KBM-7 (cell line): ENCODE measurements around the gene ZDHHC14.
"Not testable (repeated sequence)": the region's sequence is repeated elsewhere in the genome, so short reads cannot be mapped to it uniquely, and the experiment has no call there.

ENCODE experiments used
- DNase-seq: peaks from one replicate; pipeline ENCODE4 v3.0.0-alpha.2; 2015
- in situ Hi-C: fragments of 300-500 bp; cut with MboI; formaldehyde crosslinking; loops from 2 replicates; pipeline ENCODE4 v1.14.3; 2020; ENCODE audit warnings: low sequenced_read_pairs, low pct_unique_long_range_greater_than_20kb, mixed read lengths

Gene ZDHHC14

GRCh38 chr6:157380779-157381561, at the start of gene ZDHHC14:
Gene ZDHHC14, plus strand, starts transcription at chr6:157381190.
- peak; percentile 90 for DNase-seq
- in situ Hi-C loops, result no loop called here

- in situ Hi-C loops, result no loop called here
- DNase-seq, result no peak
These were observed 48.2 kb upstream of the ZDHHC14 start for GRCh38 chr6:157332813-157333212.

GRCh38 chr6:157333537-157333936, 47.5 kb upstream of the ZDHHC14 start:
- in situ Hi-C loops, result no loop called here
- no peak for DNase-seq

GRCh38 chr6:157333956-157334355, 47.0 kb upstream of the ZDHHC14 start:
- in situ Hi-C loops, result no loop called here
- DNase-seq, result no peak

- no peak for DNase-seq
- in situ Hi-C loops, result no loop called here
These were observed 45.2 kb upstream of the ZDHHC14 start for GRCh38 chr6:157335829-157336228.

- DNase-seq, result peak; percentile 27
- in situ Hi-C loops, result not testable (repeated sequence)
These were observed 43.7 kb upstream of the ZDHHC14 start for GRCh38 chr6:157337276-157337675.

GRCh38 chr6:157337751-157338150, 43.2 kb upstream of the ZDHHC14 start:
- in situ Hi-C loops, result no loop called here
- no peak for DNase-seq

- in situ Hi-C loops, result no loop called here
These were observed 41.6 kb upstream of the ZDHHC14 start for GRCh38 chr6:157339432-157339831.

GRCh38 chr6:157343732-157344131, 37.3 kb upstream of the ZDHHC14 start:
- no peak for DNase-seq
- in situ Hi-C loops, result no loop called here

More at GRCh38 chr6:157339432-157339831, 41.6 kb upstream of the ZDHHC14 start:
- DNase-seq, result no peak

GRCh38 chr6:157346373-157346772, 34.6 kb upstream of the ZDHHC14 start:
- DNase-seq, result no peak
- in situ Hi-C loops, result no loop called here

GRCh38 chr6:157358287-157358686, 22.7 kb upstream of the ZDHHC14 start:
- in situ Hi-C loops, result no loop called here
- DNase-seq, result no peak

GRCh38 chr6:157361886-157362285, 19.1 kb upstream of the ZDHHC14 start:
- in situ Hi-C loops, result no loop called here
- DNase-seq, result no peak

- in situ Hi-C loops, result no loop called here
These were observed 16.3 kb upstream of the ZDHHC14 start for GRCh38 chr6:157364705-157365104.

GRCh38 chr6:157366648-157367047, 14.3 kb upstream of the ZDHHC14 start:
- in situ Hi-C loops, result no loop called here
- no peak for DNase-seq

More at GRCh38 chr6:157364705-157365104, 16.3 kb upstream of the ZDHHC14 start:
- no peak for DNase-seq

GRCh38 chr6:157368359-157369049, 12.5 kb upstream of the ZDHHC14 start:
- in situ Hi-C loops, result no loop called here
- no peak for DNase-seq

- in situ Hi-C loops, result no loop called here
These were observed 10.2 kb upstream of the ZDHHC14 start for GRCh38 chr6:157370755-157371154.

GRCh38 chr6:157372501-157373280, 8.3 kb upstream of the ZDHHC14 start:
- DNase-seq, result no peak
- in situ Hi-C loops, result no loop called here

More at GRCh38 chr6:157370755-157371154, 10.2 kb upstream of the ZDHHC14 start:
- DNase-seq, result no peak

- no peak for DNase-seq
These were observed 6.0 kb upstream of the ZDHHC14 start for GRCh38 chr6:157374889-157375443.

GRCh38 chr6:157376241-157376640, 4.7 kb upstream of the ZDHHC14 start:
- in situ Hi-C loops, result no loop called here
- no peak for DNase-seq

More at GRCh38 chr6:157374889-157375443, 6.0 kb upstream of the ZDHHC14 start:
- in situ Hi-C loops, result no loop called here
